ENCODE results near the gene RNU1-3.
A peak's percentile ranks its signal among the peaks of the same experiment; 100 is the strongest.
"Not testable (repeated sequence)": the region's sequence is repeated elsewhere in the genome, so short reads cannot be mapped to it uniquely, and the experiment has no call there.

Gene RNU1-3

DNA sequence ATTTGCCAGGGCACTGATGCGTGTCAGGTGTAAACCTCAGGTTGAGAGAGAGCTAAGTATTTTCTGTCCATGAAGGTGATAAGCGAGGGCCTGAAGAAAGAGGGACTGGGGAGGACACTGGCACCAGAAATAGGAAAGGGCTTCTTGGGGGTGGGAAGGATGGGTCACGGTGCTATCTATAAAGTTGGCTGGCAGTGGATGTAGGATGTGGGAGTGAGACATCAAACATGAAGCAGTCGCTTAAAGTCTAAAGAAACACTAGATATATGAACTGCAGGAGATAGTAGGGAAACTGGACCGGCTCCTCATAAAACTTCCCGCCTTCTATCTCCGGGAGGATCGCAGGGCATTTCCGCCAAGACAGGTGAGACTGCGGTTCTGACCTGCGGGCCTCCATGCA is 912 bp downstream of the RNU1-3 start:
- intact Hi-C loops (cut with DNase I; ENCODE audit: low total_unique reads); H3K4me1 ChIP-seq; H3K4me3 ChIP-seq; H3K9me3 ChIP-seq; H3K36me3 ChIP-seq; DNase-seq; H3K27me3 ChIP-seq; H3K27ac ChIP-seq: not testable (repeated sequence)

DNA sequence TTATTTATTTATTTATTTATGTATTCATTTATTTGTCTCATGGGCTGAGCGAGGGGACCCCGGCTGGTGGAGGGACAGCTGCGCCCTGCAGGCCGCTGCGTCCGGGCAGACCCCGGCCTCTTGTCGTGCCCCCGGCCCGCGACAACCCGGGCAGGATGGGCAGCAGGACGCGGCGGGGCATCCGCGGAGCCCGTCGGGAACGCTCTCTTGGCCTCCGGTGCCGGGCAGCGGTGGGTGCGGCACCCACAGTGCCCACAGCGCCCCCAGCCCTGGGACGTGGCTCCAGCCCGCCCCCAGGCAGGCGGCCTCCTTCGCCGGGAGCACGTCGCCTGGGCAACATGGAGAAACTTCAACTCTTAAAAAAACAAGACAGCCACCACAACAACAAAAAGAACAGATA is 8.5 kb downstream of the RNU1-3 start:
- intact Hi-C loops (cut with DNase I; ENCODE audit: low total_unique reads); H3K4me3 ChIP-seq; H3K36me3 ChIP-seq; DNase-seq; H3K27me3 ChIP-seq; H3K27ac ChIP-seq; H3K4me1 ChIP-seq; H3K9me3 ChIP-seq: not testable (repeated sequence)

DNA sequence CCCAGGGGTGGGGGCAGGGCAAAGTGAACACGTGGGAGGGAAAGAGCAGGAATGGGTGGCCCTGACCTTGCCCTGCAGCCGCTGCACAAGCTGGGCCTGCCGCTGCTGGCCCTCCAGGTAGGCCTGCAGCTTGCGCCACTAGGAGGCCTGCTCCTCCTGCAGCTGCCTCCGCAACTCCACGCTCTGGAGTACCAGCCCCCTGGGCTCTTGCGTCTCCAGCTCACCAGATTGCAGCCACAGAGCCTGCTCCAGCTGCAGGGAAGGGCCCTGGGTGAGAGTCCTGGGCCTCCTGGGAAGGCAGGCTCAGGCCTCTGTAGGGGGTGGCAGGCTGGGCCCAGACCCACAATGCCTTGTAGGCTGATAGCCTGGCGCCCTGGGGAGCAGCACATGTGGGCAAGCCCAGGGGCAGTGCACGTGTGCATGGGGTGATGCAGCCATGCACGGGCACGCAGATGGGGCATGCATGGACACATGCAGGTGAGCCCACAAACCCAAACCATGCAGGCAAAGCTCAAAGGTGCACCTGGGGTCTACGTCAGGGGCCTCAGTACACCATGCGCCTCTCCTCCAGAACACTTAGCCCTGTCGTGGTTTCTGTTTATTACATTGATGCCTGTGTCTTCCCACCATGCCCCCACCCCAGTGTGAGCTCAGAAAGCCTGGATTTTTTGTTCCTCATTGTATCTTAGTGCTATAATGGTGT is 9.6 kb downstream of the RNU1-3 start:
- H3K4me3 ChIP-seq: not testable (repeated sequence)

DNA sequence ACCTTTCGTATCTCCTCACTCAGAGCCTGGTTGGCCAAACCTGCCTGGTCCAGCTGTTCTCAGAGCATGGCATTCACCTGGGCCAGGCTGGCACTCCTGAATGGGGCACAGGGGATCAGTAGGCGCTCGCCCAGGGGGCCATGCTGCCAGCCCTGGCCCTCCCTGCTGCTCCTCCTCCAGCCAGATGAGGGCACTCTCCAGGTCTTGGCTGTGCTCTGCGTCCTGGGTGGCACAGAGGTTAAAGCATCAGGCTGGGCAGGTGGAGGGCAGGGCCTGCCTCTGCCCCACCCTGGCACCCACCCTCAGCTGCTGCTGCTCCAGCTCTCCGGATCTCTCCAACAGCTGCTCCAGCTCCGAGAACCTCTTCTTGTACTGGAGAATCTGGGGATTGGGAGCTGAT is 10.2 kb downstream of the RNU1-3 start:
- H3K4me3 ChIP-seq; DNase-seq; intact Hi-C loops (cut with DNase I; ENCODE audit: low total_unique reads); H3K27ac ChIP-seq; H3K4me1 ChIP-seq; H3K27me3 ChIP-seq; H3K36me3 ChIP-seq; H3K9me3 ChIP-seq: not testable (repeated sequence)

More for the DNA sequence above, 9.6 kb downstream of the RNU1-3 start:
- H3K27me3 ChIP-seq; H3K9me3 ChIP-seq; DNase-seq; H3K27ac ChIP-seq; H3K36me3 ChIP-seq; H3K4me1 ChIP-seq; intact Hi-C loops (cut with DNase I; ENCODE audit: low total_unique reads): not testable (repeated sequence)

DNA sequence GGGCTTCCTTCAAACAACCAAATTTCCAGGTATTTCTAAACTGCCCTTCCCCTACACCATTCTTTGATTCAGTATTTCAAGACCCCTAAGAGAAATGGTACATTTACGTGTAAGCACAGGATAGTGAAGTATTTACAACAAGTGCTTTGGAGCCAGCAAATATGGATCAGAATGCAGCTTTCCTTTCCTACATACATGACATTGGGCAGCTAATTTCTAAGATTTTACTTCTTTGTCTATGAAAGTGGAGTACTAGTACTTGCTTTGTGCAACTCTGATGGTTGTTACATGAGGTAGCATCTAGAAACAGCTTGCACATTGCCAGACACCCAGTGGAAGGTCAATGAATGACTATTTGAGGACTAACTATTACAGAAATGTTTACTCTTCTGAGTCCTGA is 15.2 kb downstream of the RNU1-3 start:
- DNase-seq; H3K4me3 ChIP-seq; H3K36me3 ChIP-seq; intact Hi-C loops (cut with DNase I; ENCODE audit: low total_unique reads); H3K27ac ChIP-seq; H3K9me3 ChIP-seq; H3K4me1 ChIP-seq: not testable (repeated sequence)
- H3K27me3 ChIP-seq: peaks cover 0 to 12% of the 10 kb centered on the region in 2 donors

DNA sequence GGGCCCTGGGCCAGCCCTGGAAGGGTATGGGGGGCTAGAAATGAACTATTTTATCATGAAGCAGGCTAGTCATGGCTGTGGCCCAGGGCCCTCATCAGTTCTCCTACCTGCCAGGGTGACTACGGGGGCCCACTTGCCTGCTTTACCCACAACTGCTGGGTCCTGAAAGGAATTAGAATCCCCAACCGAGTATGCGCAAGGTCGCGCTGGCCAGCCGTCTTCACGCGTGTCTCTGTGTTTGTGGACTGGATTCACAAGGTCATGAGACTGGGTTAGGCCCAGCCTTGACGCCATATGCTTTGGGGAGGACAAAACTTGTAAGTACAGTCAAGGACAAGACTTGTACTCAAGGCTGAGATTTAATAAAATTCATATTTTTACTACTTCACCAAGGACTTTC is 16.8 kb downstream of the RNU1-3 start:
- H3K27ac ChIP-seq; intact Hi-C loops (cut with DNase I; ENCODE audit: low total_unique reads); H3K36me3 ChIP-seq; H3K9me3 ChIP-seq; H3K4me3 ChIP-seq: not testable (repeated sequence)
- H3K4me1 ChIP-seq: peaks cover 0 to 10% (median 4%) of the 10 kb centered on the region in 4 donors
- DNase-seq: peak; percentile 13 to 65
- H3K27me3 ChIP-seq: peaks cover 0 to 16% of the 10 kb centered on the region in 2 donors

DNA sequence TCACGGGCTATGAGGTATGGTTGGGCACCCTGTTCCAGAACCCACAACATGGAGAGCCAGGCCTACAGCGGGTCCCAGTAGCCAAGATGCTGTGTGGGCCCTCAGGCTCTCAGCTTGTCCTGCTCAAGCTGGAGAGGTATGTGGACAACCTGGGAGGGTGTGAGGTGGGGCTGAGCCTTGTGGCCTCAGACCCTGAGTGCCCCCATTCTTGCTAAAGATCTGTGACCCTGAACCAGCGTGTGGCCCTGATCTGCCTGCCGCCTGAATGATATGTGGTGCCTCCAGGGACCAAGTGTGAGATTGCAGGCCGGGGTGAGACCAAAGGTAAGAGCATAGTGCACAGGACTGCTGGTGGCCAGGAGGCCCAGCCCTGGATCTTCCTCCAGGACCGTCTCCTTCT is 17.4 kb downstream of the RNU1-3 start:
- DNase-seq: peak in 1 of 2 donors; percentile 18
- Histone ChIP-seq H3K4me1 (peaks cover 0 to 14% (median 6%) of the 10 kb centered on the region in 4 donors), H3K27me3 (peaks cover 0 to 16% of the 10 kb centered on the region in 2 donors)
- intact Hi-C loops (cut with DNase I; ENCODE audit: low total_unique reads); H3K36me3 ChIP-seq; H3K27ac ChIP-seq; H3K9me3 ChIP-seq; H3K4me3 ChIP-seq: not testable (repeated sequence)

DNA sequence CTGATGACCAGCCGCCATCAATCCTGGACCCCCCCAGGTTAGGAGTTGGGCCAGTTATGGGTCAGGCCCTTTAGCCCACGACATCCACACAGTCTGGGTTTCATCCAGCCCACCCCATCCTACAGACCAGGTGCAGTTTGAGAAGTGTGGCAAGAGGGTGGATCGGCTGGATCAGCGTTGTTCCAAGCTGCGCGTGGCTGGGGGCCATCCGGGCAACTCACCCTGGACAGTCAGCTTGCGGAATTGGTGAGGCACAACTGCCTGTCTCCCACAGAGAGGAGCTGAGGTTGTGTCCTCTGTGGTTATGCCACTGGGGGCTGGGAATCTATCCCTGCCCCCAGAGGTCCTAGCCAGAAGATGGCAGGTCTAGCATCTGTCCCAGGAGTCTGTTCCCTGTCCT is 18.0 kb downstream of the RNU1-3 start:
- H3K9me3 ChIP-seq; intact Hi-C loops (cut with DNase I; ENCODE audit: low total_unique reads); H3K27ac ChIP-seq; H3K36me3 ChIP-seq; H3K4me3 ChIP-seq: not testable (repeated sequence)
- peaks cover 0 to 16% of the 10 kb centered on the region in 2 donors for H3K27me3 ChIP-seq
- peaks cover 0 to 19% (median 9%) of the 10 kb centered on the region in 4 donors for H3K4me1 ChIP-seq
- peak in 1 of 2 donors; percentile 9 for DNase-seq

DNA sequence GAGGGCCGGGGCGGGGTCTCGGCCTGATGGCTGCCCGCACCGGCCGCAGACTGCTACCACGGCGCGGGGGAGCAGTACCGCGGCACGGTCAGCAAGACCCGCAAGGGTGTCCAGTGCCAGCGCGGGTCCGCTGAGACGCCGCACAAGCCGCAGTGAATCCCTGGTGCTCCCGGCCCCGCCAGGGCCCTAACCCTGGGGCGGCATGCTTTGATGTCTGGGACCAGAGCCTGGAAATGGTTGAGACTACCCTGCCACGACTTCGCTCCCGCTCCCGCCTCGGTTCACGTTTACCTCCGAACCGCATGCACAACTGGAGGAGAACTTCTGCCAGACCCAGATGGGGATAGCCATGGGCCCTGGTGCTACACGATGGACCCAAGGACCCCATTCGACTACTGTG is 18.5 kb downstream of the RNU1-3 start:
- Histone ChIP-seq H3K27me3 (peaks cover 0 to 16% of the 10 kb centered on the region in 2 donors), H3K4me1 (peaks cover under 1 to 24% (median 14%) of the 10 kb centered on the region in 4 donors)
- DNase-seq; H3K9me3 ChIP-seq; H3K36me3 ChIP-seq; H3K27ac ChIP-seq; intact Hi-C loops (cut with DNase I; ENCODE audit: low total_unique reads); H3K4me3 ChIP-seq: not testable (repeated sequence)

DNA sequence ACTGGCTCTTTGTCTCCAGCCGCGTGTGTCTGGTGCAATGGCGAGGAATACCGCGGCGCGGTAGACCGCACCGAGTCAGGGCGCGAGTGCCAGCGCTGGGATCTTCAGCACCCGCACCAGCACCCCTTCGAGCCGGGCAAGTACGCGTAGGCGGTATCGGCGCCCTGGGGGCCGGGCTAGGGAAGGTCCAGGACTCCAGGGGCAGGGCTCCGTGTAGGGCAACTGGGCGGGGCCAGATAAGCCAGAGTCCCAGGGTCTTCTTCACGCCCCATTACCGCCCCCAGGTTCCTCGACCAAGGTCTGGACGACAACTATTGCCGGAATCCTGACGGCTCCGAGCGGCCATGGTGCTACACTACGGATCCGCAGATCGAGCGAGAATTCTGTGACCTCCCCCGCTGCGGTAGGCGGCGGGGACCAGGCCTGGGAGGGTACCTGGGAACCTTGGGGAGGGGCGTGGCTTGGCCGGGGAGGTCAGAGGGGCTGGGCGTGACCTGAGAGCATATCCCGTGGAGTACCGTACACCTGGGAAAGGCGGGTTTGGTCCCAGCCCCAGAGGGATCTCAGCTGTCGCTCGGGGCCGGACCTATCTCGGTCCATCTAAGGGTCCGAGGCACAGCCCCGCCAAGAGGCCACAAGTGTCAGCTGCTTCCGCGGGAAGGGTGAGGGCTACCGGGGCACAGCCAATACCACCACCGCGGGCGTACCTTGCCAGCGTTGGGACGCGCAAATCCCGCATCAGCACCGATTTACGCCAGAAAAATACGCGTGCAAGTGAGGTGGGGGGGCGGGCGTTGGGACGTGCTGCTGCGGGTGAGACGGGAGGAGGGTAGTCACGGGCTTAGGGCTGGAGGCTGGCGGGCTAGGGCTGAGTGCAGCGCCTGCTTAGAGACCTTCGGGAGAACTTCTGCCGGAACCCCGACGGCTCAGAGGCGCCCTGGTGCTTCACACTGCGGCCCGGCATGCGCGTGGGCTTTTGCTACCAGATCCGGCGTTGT is 19.3 kb downstream of the RNU1-3 start:
- H3K27me3 ChIP-seq: peaks cover 0 to 16% of the 10 kb centered on the region in 2 donors
- H3K4me1 ChIP-seq: peaks cover 5 to 32% (median 21%) of the 10 kb centered on the region in 4 donors
- H3K9me3 ChIP-seq; H3K36me3 ChIP-seq; intact Hi-C loops (cut with DNase I; ENCODE audit: low total_unique reads); H3K4me3 ChIP-seq; H3K27ac ChIP-seq: not testable (repeated sequence)
- DNase-seq: peak; percentile 5 to 53

DNA sequence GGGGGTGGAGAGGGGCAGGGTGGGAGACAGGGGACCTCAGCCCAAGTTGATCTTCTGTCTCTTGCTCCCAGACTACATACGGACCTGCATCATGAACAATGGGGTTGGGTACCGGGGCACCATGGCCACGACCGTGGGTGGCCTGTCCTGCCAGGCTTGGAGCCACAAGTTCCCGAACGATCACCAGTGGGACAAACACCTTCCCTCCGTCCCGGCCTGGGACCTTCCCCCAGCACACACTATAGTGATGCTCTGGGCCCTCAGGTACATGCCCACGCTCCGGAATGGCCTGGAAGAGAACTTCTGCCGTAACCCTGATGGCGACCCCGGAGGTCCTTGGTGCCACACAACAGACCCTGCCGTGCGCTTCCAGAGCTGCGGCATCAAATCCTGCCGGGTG is 20.0 kb downstream of the RNU1-3 start:
- H3K36me3 ChIP-seq; DNase-seq; H3K27ac ChIP-seq; H3K4me3 ChIP-seq; H3K9me3 ChIP-seq; intact Hi-C loops (cut with DNase I; ENCODE audit: low total_unique reads): not testable (repeated sequence)
- Histone ChIP-seq H3K4me1 (peaks cover 5 to 39% (median 26%) of the 10 kb centered on the region in 4 donors), H3K27me3 (peaks cover 0 to 16% of the 10 kb centered on the region in 2 donors)

DNA sequence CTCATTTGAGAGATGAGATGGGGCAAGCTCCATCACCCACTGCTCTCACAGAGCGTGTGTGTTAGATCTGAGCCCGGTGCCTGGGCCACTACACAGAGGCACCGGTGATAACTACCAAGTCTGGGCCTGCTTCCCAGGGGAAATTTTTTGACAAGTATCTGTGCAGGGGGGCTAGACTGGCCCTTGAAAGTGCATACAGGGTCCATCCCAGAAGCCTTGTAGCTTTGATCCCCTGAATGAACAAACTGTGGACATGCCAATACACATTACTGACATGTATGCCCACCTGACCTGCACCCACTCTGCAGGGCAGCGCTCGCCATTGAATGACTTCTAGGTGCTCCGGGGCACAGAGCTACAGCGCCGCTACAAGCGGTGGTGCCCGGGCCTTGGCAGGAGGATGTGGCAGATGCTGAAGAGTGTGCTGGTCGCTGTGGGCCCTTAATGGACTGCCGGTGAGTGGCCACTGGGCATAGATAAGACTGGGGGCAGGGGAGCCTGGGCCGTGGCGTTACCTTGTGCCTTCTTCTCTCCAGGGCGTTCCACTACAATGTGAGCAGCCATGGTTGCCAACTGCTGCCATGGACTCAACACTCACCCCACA is 20.6 kb downstream of the RNU1-3 start:
- Histone ChIP-seq H3K27me3 (peaks cover 0 to 16% of the 10 kb centered on the region in 2 donors), H3K4me1 (peaks cover 5 to 44% (median 26%) of the 10 kb centered on the region in 4 donors)
- peak; percentile 19 to 68 for DNase-seq
- H3K27ac ChIP-seq; intact Hi-C loops (cut with DNase I; ENCODE audit: low total_unique reads); H3K36me3 ChIP-seq; H3K9me3 ChIP-seq; H3K4me3 ChIP-seq: not testable (repeated sequence)

DNA sequence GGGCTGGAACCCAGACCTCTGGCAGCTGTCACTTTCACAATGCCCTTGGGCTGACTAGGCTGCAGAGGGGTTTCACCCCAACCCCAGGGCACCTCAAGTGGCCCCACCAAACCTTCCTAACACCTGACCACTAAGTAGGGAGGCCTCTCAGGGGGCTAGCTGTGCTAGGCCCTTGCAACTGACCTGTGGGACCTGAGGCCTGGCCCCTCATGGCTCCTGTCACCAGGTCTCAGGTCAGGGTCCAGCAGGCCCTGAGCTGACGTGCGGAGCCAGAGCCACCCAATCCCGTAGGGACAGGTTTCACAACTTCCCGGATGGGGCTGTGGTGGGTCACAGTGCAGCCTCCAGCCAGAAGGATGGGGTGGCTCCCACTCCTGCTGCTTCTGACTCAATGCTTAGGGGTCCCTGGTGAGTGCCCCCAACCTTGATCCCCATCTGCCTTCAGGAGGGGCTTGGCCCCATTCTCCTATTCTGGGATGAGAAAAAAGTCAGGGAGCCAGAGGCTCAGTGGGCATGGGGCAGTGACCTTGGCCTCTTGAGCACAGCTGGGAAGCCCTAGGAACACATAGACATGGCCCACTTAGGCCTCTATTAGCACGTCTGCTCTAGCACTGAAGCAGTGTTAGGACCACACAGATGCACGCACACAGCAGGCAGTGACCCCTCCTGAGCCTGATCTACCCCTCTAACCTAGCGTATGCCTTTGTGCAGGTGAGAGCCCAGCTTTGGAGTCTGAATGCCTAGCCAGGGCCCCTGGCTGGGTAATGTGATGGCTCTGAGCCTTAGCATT is 21.3 kb downstream of the RNU1-3 start:
- DNase-seq: peak; percentile 18 to 75
- Histone ChIP-seq H3K4me3 (peak overlapping the region; percentile 65), H3K27me3 (peaks cover 0 to 16% of the 10 kb centered on the region in 2 donors), H3K4me1 (peaks cover 5 to 44% (median 26%) of the 10 kb centered on the region in 4 donors), H3K27ac (peak overlapping the region; percentile 78 to 79)
- intact Hi-C loops (cut with DNase I; ENCODE audit: low total_unique reads); H3K36me3 ChIP-seq; H3K9me3 ChIP-seq: not testable (repeated sequence)

Data from tibial artery (tissue), 4 donors.